Measurements from ENCODE around the gene PIGB. TPM values are rescaled to one million over a fixed set of nuclear protein-coding genes. Genes with fewer than 3 reads are reported as not detected.

The PIGB gene
- total RNA-seq, 5 donors from 2014 or later (not counting 1 experiment from before 2014, with no cell fraction given) = 16.3 to 28.2 (median 20.1) TPM

DNA sequence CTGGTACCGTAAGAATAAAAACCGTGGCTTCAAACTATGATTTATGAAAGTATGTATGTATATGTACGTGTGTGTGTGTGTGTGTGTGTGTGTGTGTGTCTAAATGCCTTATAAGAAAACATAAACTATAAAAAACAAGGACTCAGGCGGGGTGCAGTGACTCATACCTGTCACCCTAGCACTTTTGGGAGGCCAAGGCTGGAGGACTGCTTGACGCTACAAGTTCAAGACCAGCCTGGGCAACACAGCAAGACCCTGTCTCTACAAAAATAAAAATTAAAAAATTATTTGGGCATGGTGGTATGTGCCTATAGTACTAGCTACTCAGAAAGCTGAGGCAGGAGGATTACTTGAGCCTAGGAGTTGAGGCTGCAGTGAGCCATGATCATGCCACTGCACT lies 60.1 kb downstream of the PIGB start:
- ATAC-seq (replicated peaks in 1 of 4) (no peak), DNase-seq (no peak)
- peaks cover 0 to 6% (median 0%) of the 10 kb centered on the region in 3 donors for H3K4me1 Mint-ChIP-seq
- no peaks in the 10 kb centered on the region for H3K4me1 ChIP-seq (ENCODE audit: control insufficient read depth in 1 of 2, extremely low read depth in 1 of 2, insufficient read depth in 2 of 2, low read length in 2 of 2)
- no peaks in the 10 kb centered on the region for H3K27me3 ChIP-seq (replicated peaks in 1 of 2; ENCODE audit: control insufficient read depth in 2 of 2, extremely low read depth in 1 of 2, insufficient read depth in 2 of 2, low read length in 1 of 2)
- H3K27ac Mint-ChIP-seq = no peak overlapping the region
- no peaks in the 10 kb centered on the region for H3K9me3 ChIP-seq
- no peaks in the 10 kb centered on the region for H3K9me3 Mint-ChIP-seq
- CTCF ChIA-PET = no interaction called here
- no peaks in the 10 kb centered on the region for H3K27me3 Mint-ChIP-seq
- H3K36me3 ChIP-seq (ENCODE audit: control insufficient read depth in 2 of 2, extremely low read depth in 1 of 2, insufficient read depth in 1 of 2, low read length in 1 of 2) = peaks cover 7 to 34% of the 10 kb centered on the region in 2 donors
- no peak overlapping the region for H3K4me3 ChIP-seq (ENCODE audit: control insufficient read depth in 1 of 2, extremely low read depth in 1 of 2, low read length in 1 of 2)
- POLR2A ChIA-PET = interaction anchor here in 1 of 2 donors (0.8 kb wide), 1 partner anchor 19 kb away, joined by 5 read pairs; no protein-coding TSS in a partner anchor
- H3K4me3 Mint-ChIP-seq = no peak overlapping the region
- no peak overlapping the region for H3K27ac ChIP-seq (ENCODE audit: low read length)
- no CpG with 5 or more reads among the region's 5 CpGs for WGBS (ENCODE audit: insufficient coverage)
- peaks cover 41% of the 10 kb centered on the region for H3K36me3 Mint-ChIP-seq

DNA sequence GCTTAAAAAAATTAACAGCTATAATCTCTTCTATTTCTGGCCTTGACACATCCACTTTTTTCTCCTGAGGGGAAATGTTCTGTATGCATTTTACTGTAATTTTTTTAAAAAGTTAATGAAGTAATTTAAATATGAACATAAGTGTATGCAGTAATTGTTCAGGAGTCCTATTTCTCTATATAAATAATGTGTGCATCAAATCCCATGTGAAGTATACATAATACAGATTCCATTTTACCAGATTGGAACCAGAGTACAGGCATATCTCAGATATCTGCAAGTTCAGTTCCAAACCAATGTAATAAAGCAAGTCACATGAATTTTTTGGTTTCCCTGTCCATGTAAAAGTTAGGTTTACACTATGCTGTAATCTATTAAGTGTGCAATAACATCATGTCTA lies 62.6 kb downstream of the PIGB start:
- Mint-ChIP-seq H3K27me3 (no peaks in the 10 kb centered on the region), H3K36me3 (peaks cover 45% of the 10 kb centered on the region), H3K27ac (no peak overlapping the region), H3K9me3 (no peaks in the 10 kb centered on the region), H3K4me1 (peaks cover 0 to 6% (median 0%) of the 10 kb centered on the region in 3 donors), H3K4me3 (no peak overlapping the region)
- H3K4me1 ChIP-seq (ENCODE audit: control insufficient read depth in 1 of 2, extremely low read depth in 1 of 2, insufficient read depth in 2 of 2, low read length in 2 of 2) = no peaks in the 10 kb centered on the region
- ChIA-PET POLR2A (no interaction called here), CTCF (interaction anchor here in 1 of 2 donors (0.7 kb wide), 1 partner anchor 95 kb away, joined by 3 read pairs; no protein-coding TSS in a partner anchor)
- peaks cover 5 to 33% of the 10 kb centered on the region in 2 donors for H3K36me3 ChIP-seq (ENCODE audit: control insufficient read depth in 2 of 2, extremely low read depth in 1 of 2, insufficient read depth in 1 of 2, low read length in 1 of 2)
- no peaks in the 10 kb centered on the region for H3K27me3 ChIP-seq (replicated peaks in 1 of 2; ENCODE audit: control insufficient read depth in 2 of 2, extremely low read depth in 1 of 2, insufficient read depth in 2 of 2, low read length in 1 of 2)
- no peak overlapping the region for H3K4me3 ChIP-seq (ENCODE audit: control insufficient read depth in 1 of 2, extremely low read depth in 1 of 2, low read length in 1 of 2)
- H3K9me3 ChIP-seq = no peaks in the 10 kb centered on the region
- no peak overlapping the region for H3K27ac ChIP-seq (ENCODE audit: low read length)
- DNase-seq (no peak), ATAC-seq (replicated peaks in 1 of 4) (no peak)

- no peak overlapping the region for H3K4me3 Mint-ChIP-seq
- ATAC-seq (replicated peaks in 1 of 4) = no peak
- no peaks in the 10 kb centered on the region for H3K27me3 Mint-ChIP-seq
- no peaks in the 10 kb centered on the region for H3K9me3 ChIP-seq
- H3K4me1 ChIP-seq (ENCODE audit: control insufficient read depth in 1 of 2, extremely low read depth in 1 of 2, insufficient read depth in 2 of 2, low read length in 2 of 2) = no peaks in the 10 kb centered on the region
- H3K9me3 Mint-ChIP-seq = no peaks in the 10 kb centered on the region
- no peak overlapping the region for H3K4me3 ChIP-seq (ENCODE audit: control insufficient read depth in 1 of 2, extremely low read depth in 1 of 2, low read length in 1 of 2)
- H3K27ac Mint-ChIP-seq = no peak overlapping the region
- DNase-seq = no peak
- H3K27me3 ChIP-seq (replicated peaks in 1 of 2; ENCODE audit: control insufficient read depth in 2 of 2, extremely low read depth in 1 of 2, insufficient read depth in 2 of 2, low read length in 1 of 2) = no peaks in the 10 kb centered on the region
- ChIA-PET CTCF (interaction anchor here (0.5 to 1.0 kb wide), 4 partner anchors 18 to 323 kb away, joined by 3 to 11 read pairs (median 3); partner anchors contain the start of genes CCPG1 (in 1 of the 2) and PIERCE2 (in 1 of the 2)), POLR2A (interaction anchor here in 1 of 2 donors (0.7 kb wide), 1 partner anchor 37 kb away, joined by 3 read pairs; no protein-coding TSS in a partner anchor)
- no CpG with 5 or more reads among the region's 2 CpGs for WGBS (ENCODE audit: insufficient coverage)
- no peak overlapping the region for H3K27ac ChIP-seq (ENCODE audit: low read length)
- peaks cover 5 to 39% of the 10 kb centered on the region in 2 donors for H3K36me3 ChIP-seq (ENCODE audit: control insufficient read depth in 2 of 2, extremely low read depth in 1 of 2, insufficient read depth in 1 of 2, low read length in 1 of 2)
- H3K4me1 Mint-ChIP-seq = peaks cover 0 to 6% (median 0%) of the 10 kb centered on the region in 3 donors
- peaks cover 39% of the 10 kb centered on the region for H3K36me3 Mint-ChIP-seq
Measured at GRCh38 chr15:55383687-55384086, 64.7 kb downstream of the PIGB start.

DNA sequence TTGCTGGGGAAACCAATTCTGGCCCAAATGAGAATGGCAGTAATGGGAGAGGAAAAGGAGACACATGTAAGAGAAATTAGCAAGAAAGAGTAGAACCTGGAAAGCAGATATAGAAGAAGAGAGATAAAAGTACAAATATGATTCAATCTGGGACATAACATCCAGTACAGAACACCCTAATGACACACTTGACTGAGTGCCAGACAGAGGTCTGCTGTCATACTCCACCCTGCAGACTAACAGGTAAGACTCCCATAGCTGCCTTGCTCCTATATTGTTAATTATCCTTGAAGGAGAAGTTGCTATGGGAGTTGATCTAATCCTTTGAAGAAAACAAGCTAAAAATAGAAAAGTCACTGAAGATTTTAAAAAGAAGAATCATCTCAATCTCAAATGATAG lies 68.0 kb downstream of the PIGB start:
- no peaks in the 10 kb centered on the region for H3K27me3 ChIP-seq (replicated peaks in 1 of 2; ENCODE audit: control insufficient read depth in 2 of 2, extremely low read depth in 1 of 2, insufficient read depth in 2 of 2, low read length in 1 of 2)
- no peak overlapping the region for H3K27ac ChIP-seq (ENCODE audit: low read length)
- peaks cover 6 to 14% (median 8%) of the 10 kb centered on the region in 3 donors for H3K4me1 Mint-ChIP-seq
- H3K27ac Mint-ChIP-seq = no peak overlapping the region
- peaks cover 36% of the 10 kb centered on the region for H3K36me3 Mint-ChIP-seq
- H3K4me3 ChIP-seq (ENCODE audit: control insufficient read depth in 1 of 2, extremely low read depth in 1 of 2, low read length in 1 of 2) = no peak overlapping the region
- no peaks in the 10 kb centered on the region for H3K9me3 Mint-ChIP-seq
- H3K9me3 ChIP-seq = no peaks in the 10 kb centered on the region
- H3K4me1 ChIP-seq (ENCODE audit: control insufficient read depth in 1 of 2, extremely low read depth in 1 of 2, insufficient read depth in 2 of 2, low read length in 2 of 2) = no peaks in the 10 kb centered on the region
- ATAC-seq (replicated peaks in 1 of 4) (no peak), DNase-seq (no peak)
- H3K36me3 ChIP-seq (ENCODE audit: control insufficient read depth in 2 of 2, extremely low read depth in 1 of 2, insufficient read depth in 1 of 2, low read length in 1 of 2) = peaks cover 5 to 30% of the 10 kb centered on the region in 2 donors
- H3K27me3 Mint-ChIP-seq = no peaks in the 10 kb centered on the region
- POLR2A ChIA-PET = no interaction called here
- H3K4me3 Mint-ChIP-seq = no peak overlapping the region
- CTCF ChIA-PET = no interaction called here

GRCh38 chr15:55389264-55389607 lies 70.2 kb downstream of the PIGB start:
- H3K27me3 Mint-ChIP-seq = no peaks in the 10 kb centered on the region
- CTCF ChIA-PET = no interaction called here

DNA sequence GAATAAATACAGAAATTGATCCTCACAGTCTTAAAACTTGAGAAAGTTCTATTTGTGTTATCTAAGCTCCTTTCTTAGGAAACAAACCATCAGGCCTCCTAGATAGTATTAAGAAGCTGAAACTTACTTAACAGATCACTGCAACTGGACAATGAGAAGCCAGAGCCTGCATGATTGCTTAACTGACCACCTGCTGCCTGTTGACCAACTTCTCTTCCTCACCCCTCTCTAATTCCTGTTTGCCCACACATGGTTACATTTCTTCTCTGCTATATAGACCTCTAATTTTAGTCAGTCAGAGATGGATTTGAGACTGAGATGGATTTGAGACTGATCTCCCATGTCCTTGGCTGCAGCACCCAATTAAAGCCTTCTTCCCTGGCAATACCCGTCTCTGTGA lies 75.7 kb downstream of the PIGB start:
- Histone ChIP-seq H3K9me3 (no peaks in the 10 kb centered on the region), H3K4me1 (ENCODE audit: control insufficient read depth in 1 of 2, extremely low read depth in 1 of 2, insufficient read depth in 2 of 2, low read length in 2 of 2) (no peaks in the 10 kb centered on the region), H3K36me3 (ENCODE audit: control insufficient read depth in 2 of 2, extremely low read depth in 1 of 2, insufficient read depth in 1 of 2, low read length in 1 of 2) (peaks cover 2 to 5% of the 10 kb centered on the region in 2 donors), H3K4me3 (ENCODE audit: control insufficient read depth in 1 of 2, extremely low read depth in 1 of 2, low read length in 1 of 2) (no peak overlapping the region), H3K27me3 (replicated peaks in 1 of 2; ENCODE audit: control insufficient read depth in 2 of 2, extremely low read depth in 1 of 2, insufficient read depth in 2 of 2, low read length in 1 of 2) (no peaks in the 10 kb centered on the region), H3K27ac (ENCODE audit: low read length) (no peak overlapping the region)
- H3K36me3 Mint-ChIP-seq = peaks cover 36% of the 10 kb centered on the region
- CTCF ChIA-PET = interaction anchor here in 1 of 2 donors (1.2 kb wide), 1 partner anchor 20 kb away, joined by 3 read pairs; no protein-coding TSS in a partner anchor
- peaks cover 0 to 4% (median 0%) of the 10 kb centered on the region in 3 donors for H3K9me3 Mint-ChIP-seq
- WGBS (ENCODE audit: insufficient coverage) = no CpG with 5 or more reads among the region's 1 CpG
- H3K27ac Mint-ChIP-seq = no peak overlapping the region
- H3K27me3 Mint-ChIP-seq = no peaks in the 10 kb centered on the region
- no peak for ATAC-seq (replicated peaks in 1 of 4)
- no peak overlapping the region for H3K4me3 Mint-ChIP-seq
- POLR2A ChIA-PET = no interaction called here
- no peak for DNase-seq
- peaks cover 30 to 38% (median 33%) of the 10 kb centered on the region in 3 donors for H3K4me1 Mint-ChIP-seq

More at GRCh38 chr15:55389264-55389607, 70.2 kb downstream of the PIGB start:
- Histone ChIP-seq H3K27me3 (replicated peaks in 1 of 2; ENCODE audit: control insufficient read depth in 2 of 2, extremely low read depth in 1 of 2, insufficient read depth in 2 of 2, low read length in 1 of 2) (no peaks in the 10 kb centered on the region), H3K4me3 (ENCODE audit: control insufficient read depth in 1 of 2, extremely low read depth in 1 of 2, low read length in 1 of 2) (no peak overlapping the region), H3K9me3 (no peaks in the 10 kb centered on the region), H3K36me3 (ENCODE audit: control insufficient read depth in 2 of 2, extremely low read depth in 1 of 2, insufficient read depth in 1 of 2, low read length in 1 of 2) (peaks cover 0 to 20% of the 10 kb centered on the region in 2 donors), H3K4me1 (ENCODE audit: control insufficient read depth in 1 of 2, extremely low read depth in 1 of 2, insufficient read depth in 2 of 2, low read length in 2 of 2) (no peaks in the 10 kb centered on the region), H3K27ac (ENCODE audit: low read length) (no peak overlapping the region)
- Mint-ChIP-seq H3K9me3 (no peaks in the 10 kb centered on the region), H3K4me1 (peaks cover 0 to 18% (median 8%) of the 10 kb centered on the region in 3 donors), H3K4me3 (no peak overlapping the region), H3K27ac (no peak overlapping the region), H3K36me3 (peaks cover 17% of the 10 kb centered on the region)
- no peak for DNase-seq
- POLR2A ChIA-PET = interaction anchor here in 1 of 2 donors (0.6 kb wide), 1 partner anchor 18 kb away, joined by 6 read pairs; no protein-coding TSS in a partner anchor
- no peak for ATAC-seq (replicated peaks in 1 of 4)

All from T-cell (primary cell).